Nephron (organoid): ENCODE measurements around the gene BRAF.

Experiments
- H3K27ac Mint-ChIP-seq, 3 experiments: 2 replicates each; pipeline ENCODE4 v1.8.0; 2020; ENCODE audit warnings: mixed read lengths in 3 of 3, mild to moderate bottlenecking in 2 of 3, moderate library complexity in 1 of 3
- H3K27me3 Mint-ChIP-seq: 2 replicates; pipeline ENCODE4 v1.8.0; 2021; ENCODE audit warnings: low read depth, mild to moderate bottlenecking, moderate library complexity, mixed read lengths
- H3K36me3 Mint-ChIP-seq: 2 replicates; pipeline ENCODE4 v1.8.0; 2020; ENCODE audit warnings: low read depth, mixed read lengths
- H3K4me1 Mint-ChIP-seq: 2 replicates; pipeline ENCODE4 v1.8.0; 2020; ENCODE audit warnings: mixed read lengths
- H3K4me3 Mint-ChIP-seq, 3 experiments: 2 replicates each; pipeline ENCODE4 v1.8.0; 2020; ENCODE audit warnings: mild to moderate bottlenecking in 3 of 3, mixed read lengths in 3 of 3, moderate library complexity in 2 of 3
- H3K9me3 Mint-ChIP-seq: 2 replicates; pipeline ENCODE4 v1.8.0; 2020; ENCODE audit warnings: mixed read lengths
- TF ChIP-seq, protein P1 (sequence below), 3 experiments: fragments of 200-600 bp; sonication (generic); IDR thresholded peaks; one replicate each; pipeline ENCODE4 v1.5.0; 2021; ENCODE audit warnings: antibody characterized with exemption in 3 of 3; ENCODE audit not compliant: unreplicated experiment in 3 of 3

BRAF gene

GRCh38 chr7:140927351-140927750 is 2.6 kb upstream of the BRAF start:
- H3K9me3 Mint-ChIP-seq = no peaks in the 10 kb centered on the region
- H3K4me3 Mint-ChIP-seq = peak overlapping the region in 2 of 3 experiments; percentile 11 to 79
- H3K4me1 Mint-ChIP-seq = no peaks in the 10 kb centered on the region
- no peaks in the 10 kb centered on the region for H3K36me3 Mint-ChIP-seq
- H3K27me3 Mint-ChIP-seq = peaks cover 4% of the 10 kb centered on the region
- TF ChIP-seq, protein P1, sequence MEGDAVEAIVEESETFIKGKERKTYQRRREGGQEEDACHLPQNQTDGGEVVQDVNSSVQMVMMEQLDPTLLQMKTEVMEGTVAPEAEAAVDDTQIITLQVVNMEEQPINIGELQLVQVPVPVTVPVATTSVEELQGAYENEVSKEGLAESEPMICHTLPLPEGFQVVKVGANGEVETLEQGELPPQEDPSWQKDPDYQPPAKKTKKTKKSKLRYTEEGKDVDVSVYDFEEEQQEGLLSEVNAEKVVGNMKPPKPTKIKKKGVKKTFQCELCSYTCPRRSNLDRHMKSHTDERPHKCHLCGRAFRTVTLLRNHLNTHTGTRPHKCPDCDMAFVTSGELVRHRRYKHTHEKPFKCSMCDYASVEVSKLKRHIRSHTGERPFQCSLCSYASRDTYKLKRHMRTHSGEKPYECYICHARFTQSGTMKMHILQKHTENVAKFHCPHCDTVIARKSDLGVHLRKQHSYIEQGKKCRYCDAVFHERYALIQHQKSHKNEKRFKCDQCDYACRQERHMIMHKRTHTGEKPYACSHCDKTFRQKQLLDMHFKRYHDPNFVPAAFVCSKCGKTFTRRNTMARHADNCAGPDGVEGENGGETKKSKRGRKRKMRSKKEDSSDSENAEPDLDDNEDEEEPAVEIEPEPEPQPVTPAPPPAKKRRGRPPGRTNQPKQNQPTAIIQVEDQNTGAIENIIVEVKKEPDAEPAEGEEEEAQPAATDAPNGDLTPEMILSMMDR (IDR thresholded peaks at IDR 0.05; ENCODE audit: unreplicated experiment in 3 of 3) = no peak
- H3K27ac Mint-ChIP-seq = no peak overlapping the region

DNA sequence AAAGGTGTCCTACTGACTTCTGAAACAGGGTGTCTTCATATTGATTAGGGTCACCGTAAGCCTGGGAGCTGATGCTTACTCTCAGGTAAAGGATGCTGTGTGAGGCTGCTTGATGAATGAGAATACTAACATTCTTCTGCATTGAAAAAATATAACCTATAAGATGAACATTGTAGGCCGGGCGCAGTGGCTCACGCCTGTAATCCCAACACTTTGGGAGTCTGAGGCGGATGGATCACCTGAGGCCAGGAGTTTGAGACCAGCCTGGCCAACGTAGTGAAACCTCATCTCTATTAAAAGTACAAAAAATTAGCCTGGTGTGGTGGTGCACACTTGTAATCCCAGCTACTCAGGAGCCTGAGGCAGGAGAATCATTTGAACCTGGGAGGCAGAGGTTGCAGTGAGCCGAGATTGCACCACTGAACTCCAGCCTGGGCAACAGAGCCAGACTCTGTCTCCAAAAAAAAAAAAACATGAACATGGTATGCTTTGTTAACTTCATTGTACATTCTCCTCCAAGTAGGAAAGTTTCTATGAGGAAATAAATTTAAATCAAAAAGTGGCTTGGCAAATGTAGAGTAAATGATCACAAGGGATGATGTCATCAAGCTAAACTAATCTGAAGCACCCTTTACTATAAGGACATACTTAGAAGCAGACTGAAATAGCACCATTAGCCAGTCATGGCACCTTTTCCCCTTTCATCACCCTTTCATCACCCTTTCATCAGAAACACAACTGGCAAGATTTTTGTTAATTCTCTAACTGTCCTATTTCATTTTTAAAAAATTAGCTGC is 1.5 kb upstream of the BRAF start:
- TF ChIP-seq, protein P1 (IDR thresholded peaks at IDR 0.05; ENCODE audit: unreplicated experiment in 3 of 3) = no peak

GRCh38 chr7:140924019-140924820 is 509 bp downstream of the BRAF start:
- TF ChIP-seq, protein P1 (IDR thresholded peaks at IDR 0.05; ENCODE audit: unreplicated experiment in 3 of 3) = peak in 2 of 3 experiments; percentile 25 to 52
- H3K9me3 Mint-ChIP-seq = no peaks in the 10 kb centered on the region
- H3K4me3 Mint-ChIP-seq = no peak overlapping the region
- H3K27ac Mint-ChIP-seq = no peak overlapping the region
- peaks cover 9% of the 10 kb centered on the region for H3K4me1 Mint-ChIP-seq
- peaks cover 2% of the 10 kb centered on the region for H3K36me3 Mint-ChIP-seq
- peaks cover 4% of the 10 kb centered on the region for H3K27me3 Mint-ChIP-seq

More for the DNA sequence above, 1.5 kb upstream of the BRAF start:
- H3K4me1 Mint-ChIP-seq = no peaks in the 10 kb centered on the region
- peak overlapping the region; percentile 61 to 79 (median 69) for H3K4me3 Mint-ChIP-seq
- peaks cover 4% of the 10 kb centered on the region for H3K27me3 Mint-ChIP-seq
- H3K27ac Mint-ChIP-seq = peak overlapping the region in 2 of 3 experiments; percentile 37 to 58
- no peaks in the 10 kb centered on the region for H3K9me3 Mint-ChIP-seq
- no peaks in the 10 kb centered on the region for H3K36me3 Mint-ChIP-seq

GRCh38 chr7:140923358-140924006 is 1.2 kb downstream of the BRAF start:
- H3K9me3 Mint-ChIP-seq = no peaks in the 10 kb centered on the region
- no peak overlapping the region for H3K27ac Mint-ChIP-seq
- TF ChIP-seq, protein P1 (IDR thresholded peaks at IDR 0.05; ENCODE audit: unreplicated experiment in 3 of 3) = no peak
- no peak overlapping the region for H3K4me3 Mint-ChIP-seq
- H3K4me1 Mint-ChIP-seq = peaks cover 9% of the 10 kb centered on the region
- H3K27me3 Mint-ChIP-seq = peaks cover under 1% of the 10 kb centered on the region
- peaks cover 5% of the 10 kb centered on the region for H3K36me3 Mint-ChIP-seq

- TF ChIP-seq, protein P1 (IDR thresholded peaks at IDR 0.05; ENCODE audit: unreplicated experiment in 3 of 3) = no peak
- H3K4me1 Mint-ChIP-seq = peaks cover 9% of the 10 kb centered on the region
- peaks cover 2% of the 10 kb centered on the region for H3K9me3 Mint-ChIP-seq
- no peak overlapping the region for H3K27ac Mint-ChIP-seq
- H3K4me3 Mint-ChIP-seq = no peak overlapping the region
- H3K36me3 Mint-ChIP-seq = peaks cover 11% of the 10 kb centered on the region
- H3K27me3 Mint-ChIP-seq = no peaks in the 10 kb centered on the region
These were observed 1.9 kb downstream of the BRAF start for GRCh38 chr7:140922741-140923345.
